GM12878 (cell line): ENCODE measurements around the gene LAMP5. TPM values are rescaled to one million over a fixed set of nuclear protein-coding genes. Genes with fewer than 3 reads are reported as not detected.

Source experiments
- ATAC-seq: fragments of 200-7000 bp; cut with Tn5 transposase; 3 replicates; pipeline ENCODE4 v1.9.1; 2020; ENCODE audit warnings: mild to moderate bottlenecking, moderate library complexity
- BruUV-seq: library from RNA; stranded (reverse); fragments of 400-500 nt; replicated peaks from 2 replicates; lab custom pipeline; 2021; lab: Mats Ljungman, UMichigan
- CTCF ChIA-PET: fragments of 300-600 bp; sonication (Branson Sonifier 250); formaldehyde crosslinking; extraction: SDS; loops from one replicate; lab custom pipeline; 2021; ENCODE audit warnings: inconsistent platforms; lab: Yijun Ruan, JAX
- POLR2A ChIA-PET: fragments of 350-600 bp; formaldehyde crosslinking; extraction: SDS; loops from one replicate; lab custom pipeline; 2021; ENCODE audit warnings: inconsistent platforms; lab: Charles Lee
- RAD21 ChIA-PET: fragments of 300-600 bp; sonication (Branson Sonifier 250); formaldehyde crosslinking; loops from one replicate; lab custom pipeline; 2023; ENCODE audit warnings: antibody characterized with exemption; ENCODE audit not compliant: unreplicated experiment; lab: Charles Lee
- SMC1A ChIA-PET: fragments of 300-600 bp; sonication (Branson Sonifier 250); formaldehyde crosslinking; loops from one replicate; lab custom pipeline; 2023; ENCODE audit not compliant: unreplicated experiment, uncharacterized antibody; lab: Charles Lee
- DNase-seq: peaks from one replicate; pipeline ENCODE4 v3.0.0-alpha.2; 2011; ENCODE audit warnings: low read depth, low spot score
- FAIRE-seq: peaks from 3 replicates; lab custom pipeline; 2011; peaks lifted over from hg19 to GRCh38; lab: Jason Lieb, UNC
- H2AFZ ChIP-seq: 2 replicates; pipeline ENCODE4 v1.6.0; 2011; ENCODE audit warnings: low read depth, low read length, control low read depth; ENCODE audit not compliant: control insufficient read depth
- H3K27ac ChIP-seq: 2 replicates; pipeline ENCODE4 v1.5.1; 2011; ENCODE audit warnings: control low read depth; ENCODE audit not compliant: control insufficient read depth, insufficient read depth
- H3K27me3 ChIP-seq, 2 experiments: replicated peaks in 1 of 2; 2 replicates each; pipeline versions ENCODE4 v1.6.0 to v1.6.1; 2011; ENCODE audit warnings: low read length in 1 of 2; ENCODE audit not compliant: control insufficient read depth in 2 of 2, insufficient read depth in 2 of 2
- H3K36me3 ChIP-seq, 2 experiments: 2 replicates each; pipeline ENCODE4 v1.5.1; 2011; ENCODE audit warnings: low read length in 1 of 2; ENCODE audit not compliant: control insufficient read depth in 2 of 2, insufficient read depth in 2 of 2
- H3K4me1 ChIP-seq: 2 replicates; pipeline ENCODE4 v1.6.1; 2011; ENCODE audit warnings: mild to moderate bottlenecking, low read length, moderate library complexity, mixed read lengths; ENCODE audit not compliant: control insufficient read depth, insufficient read depth
- H3K4me2 ChIP-seq: 2 replicates; pipeline ENCODE4 v1.6.0; 2011; ENCODE audit warnings: control low read depth; ENCODE audit not compliant: control insufficient read depth, insufficient read depth
- H3K4me3 ChIP-seq: fragments of 200-600 bp; sonication (generic); 2 replicates; pipeline ENCODE4 v1.5.1; 2016
- H3K79me2 ChIP-seq: 2 replicates; pipeline ENCODE4 v1.6.0; 2011; ENCODE audit warnings: low read length; ENCODE audit not compliant: control insufficient read depth, insufficient read depth
- H3K9ac ChIP-seq: 2 replicates; pipeline ENCODE4 v1.8.0; 2011; ENCODE audit warnings: low read length, control low read depth, mixed read lengths; ENCODE audit not compliant: control insufficient read depth, insufficient read depth
- H3K9me3 ChIP-seq: replicated peaks from 3 replicates; pipeline ENCODE4 v1.5.1; 2011; ENCODE audit warnings: mild to moderate bottlenecking, low read length; ENCODE audit not compliant: control insufficient read depth, insufficient read depth
- H4K20me1 ChIP-seq: 2 replicates; pipeline ENCODE4 v1.6.0; 2011; ENCODE audit not compliant: control insufficient read depth, insufficient read depth
- ATF7 ChIP-seq: fragments of 450-650 bp; IDR thresholded peaks from 2 replicates; pipeline ENCODE4 v1.6.1; 2016; ENCODE audit warnings: low read depth, mild to moderate bottlenecking
- CBFB ChIP-seq: IDR thresholded peaks from 2 replicates; pipeline ENCODE4 v1.6.1; 2016; ENCODE audit warnings: antibody characterized with exemption, low read depth
- CBX3 ChIP-seq: fragments of 200-600 bp; sonication (generic); IDR thresholded peaks from 2 replicates; pipeline ENCODE4 v1.6.1; 2016; ENCODE audit warnings: low read depth, borderline replicate concordance
- CREB1 ChIP-seq: IDR thresholded peaks from 2 replicates; pipeline ENCODE4 v1.6.1; 2012; ENCODE audit warnings: low read depth, mild to moderate bottlenecking, inconsistent platforms
- IKZF1 ChIP-seq: fragments of 450-650 bp; conservative IDR thresholded peaks from 2 replicates; pipeline ENCODE4 v1.6.1; 2017; ENCODE audit warnings: antibody characterized with exemption, mild to moderate bottlenecking
- RBBP5 ChIP-seq: fragments of 200-600 bp; sonication (generic); conservative IDR thresholded peaks from 2 replicates; pipeline ENCODE4 v1.6.1; 2016
- RCOR1 ChIP-seq: conservative IDR thresholded peaks from 2 replicates; pipeline ENCODE4 v1.6.1; 2012; ENCODE audit warnings: low read depth, low read length, improper control_type of control experiment
- TBL1XR1 ChIP-seq: IDR thresholded peaks from 2 replicates; pipeline ENCODE4 v1.6.1; 2012; ENCODE audit warnings: low read depth, low read length, improper control_type of control experiment
- ZBED1 ChIP-seq: IDR thresholded peaks from 2 replicates; pipeline ENCODE4 v1.6.1; 2016; ENCODE audit warnings: borderline replicate concordance
- ZNF207 ChIP-seq: fragments of 450-650 bp; IDR thresholded peaks from 2 replicates; pipeline ENCODE4 v1.6.1; 2014; ENCODE audit warnings: antibody characterized with exemption, mild to moderate bottlenecking, borderline replicate concordance
- ZNF384 ChIP-seq: IDR thresholded peaks from 2 replicates; pipeline ENCODE4 v1.6.1; 2012; ENCODE audit warnings: low read depth, mild to moderate bottlenecking, low read length, improper control_type of control experiment, borderline replicate concordance
- WGBS: methylation state at CpG from one replicate; pipeline ENCODE4 v1.1.6; 2016; ENCODE audit warnings: low lambda C conversion rate; ENCODE audit not compliant: insufficient replicate concordance, insufficient coverage; ENCODE audit errors: missing lambda C conversion rate; 5-methylcytosine and 5-hydroxymethylcytosine counted together
- in situ Hi-C: fragments of 300-500 bp; cut with MboI; formaldehyde crosslinking; loops from 9 replicates; pipeline ENCODE4 v1.14.3; 2018; ENCODE audit warnings: mixed read lengths
- intact Hi-C: fragments of 100-400 bp; cut with micrococcal nuclease; formaldehyde crosslinking; loops from one replicate; pipeline ENCODE4 v1.14.2; 2022; ENCODE audit not compliant: unreplicated experiment
- polyA plus RNA-seq, 11 experiments: library from polyadenylated mRNA; depleted of rRNA in 4 of 11; unstranded in 6 of 11; stranded (reverse) in 5 of 11; fragments of >200 nt; fragmentation: Nextera tagmentation in 4 of 11; fragmentation: Illumina TruSeq in 1 of 11; extraction: Ambion mirVana in 4 of 11; extraction: Trizol in 1 of 11; gene quantifications; 1 replicate in 1 of 11; 2 replicates in 10 of 11; pipeline versions ENCODE4 v1.2.1 to v1.2.3, GENCODE V29; 2011 to 2016; ENCODE audit warnings: inconsistent platforms in 2 of 11, missing spikeins in 2 of 11, low read depth in 1 of 11
- total RNA-seq, 4 experiments: library from RNA; depleted of rRNA in 3 of 4; stranded (reverse); fragments of >200 nt in 3 of 4; fragmentation: Illumina TruSeq in 1 of 4; extraction: Trizol in 1 of 4; gene quantifications; 2 replicates each; pipeline versions ENCODE4 v1.2.1 to v1.2.3, GENCODE V29; 2013 to 2021
- TF ChIP-seq, protein P1 (sequence below): IDR thresholded peaks from 2 replicates; pipeline ENCODE4 v1.6.1; 2012; ENCODE audit warnings: low read depth, low read length, improper control_type of control experiment

The LAMP5 gene
- total and polyA plus RNA-seq, 10 of the 15 experiments (the other 5 are each of a cell fraction or from before 2014, with no cell fraction given) = 0.10 to 0.56 (median 0.49) TPM; not detected in 1

DNA sequence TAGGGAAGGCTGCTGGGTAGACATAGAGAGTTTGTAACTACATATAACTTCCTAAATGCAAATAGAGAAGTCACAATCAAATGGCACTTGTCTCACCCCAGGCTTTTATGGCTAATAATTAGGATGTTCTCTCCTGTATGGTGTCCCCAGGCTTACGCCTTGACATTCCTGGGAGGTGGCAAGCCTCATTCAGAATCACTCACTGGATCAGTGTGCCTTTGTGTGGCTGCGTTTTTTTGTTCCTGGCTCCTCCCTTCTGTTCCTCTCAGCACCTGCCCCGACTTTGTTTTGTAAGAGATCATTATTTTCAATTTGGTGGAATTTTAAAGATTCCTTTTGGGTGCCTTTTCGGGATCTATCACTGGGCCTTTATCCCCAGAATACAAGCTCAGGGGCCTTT is 5.7 kb downstream of the LAMP5 start:
- SMC1A ChIA-PET = no interaction called here
- Histone ChIP-seq H4K20me1 (no peaks in the 10 kb centered on the region), H3K27ac (no peak overlapping the region), H3K4me1 (peaks cover 6% of the 10 kb centered on the region; the same call in 1 of the 2 replicates)
- CTCF ChIA-PET = interaction anchor here (1.1 kb wide), 1 partner anchor 89 kb away, joined by 4 read pairs; no protein-coding TSS in a partner anchor
- POLR2A ChIA-PET = no interaction called here
- DNase-seq = no peak
- TF ChIP-seq TBL1XR1 (no peak), RCOR1 (no peak), ZNF384 (no peak), ZNF207 (no peak), IKZF1 (no peak), CBX3 (no peak), CREB1 (no peak), ATF7 (no peak), RBBP5 (no peak), ZBED1 (no peak), CBFB (no peak)
- TF ChIP-seq, protein P1, sequence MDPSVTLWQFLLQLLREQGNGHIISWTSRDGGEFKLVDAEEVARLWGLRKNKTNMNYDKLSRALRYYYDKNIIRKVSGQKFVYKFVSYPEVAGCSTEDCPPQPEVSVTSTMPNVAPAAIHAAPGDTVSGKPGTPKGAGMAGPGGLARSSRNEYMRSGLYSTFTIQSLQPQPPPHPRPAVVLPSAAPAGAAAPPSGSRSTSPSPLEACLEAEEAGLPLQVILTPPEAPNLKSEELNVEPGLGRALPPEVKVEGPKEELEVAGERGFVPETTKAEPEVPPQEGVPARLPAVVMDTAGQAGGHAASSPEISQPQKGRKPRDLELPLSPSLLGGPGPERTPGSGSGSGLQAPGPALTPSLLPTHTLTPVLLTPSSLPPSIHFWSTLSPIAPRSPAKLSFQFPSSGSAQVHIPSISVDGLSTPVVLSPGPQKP = no peak
- TF ChIP-seq, all 136 proteins: peak for 0
- Histone ChIP-seq H3K9ac (no peak overlapping the region), H3K9me3 (no peaks in the 10 kb centered on the region; the same call in 2 of the 3 replicates), H3K4me3 (no peak overlapping the region), H3K27me3 (peaks cover 2 to 12% of the 10 kb centered on the region in 2 experiments), H2AFZ (no peak overlapping the region), H3K36me3 (no peaks in the 10 kb centered on the region; a peak in 1 of 4 replicates), H3K79me2 (peaks cover 14% of the 10 kb centered on the region), H3K4me2 (no peak overlapping the region)
- intact Hi-C loops = no loop called here
- in situ Hi-C loops = no loop called here
- ATAC-seq (no peak), FAIRE-seq (no peak)
- WGBS = 18% methylated on average over 4 of the region's 4 CpGs
- RAD21 ChIA-PET = no interaction called here
- no TSS peak for BruUV-seq
